Hepatocyte (in vitro differentiated cells): ENCODE data around the gene DYNC2LI1. TPM values are rescaled to one million over a fixed set of nuclear protein-coding genes. Genes with fewer than 3 reads are reported as not detected.

Experiments used
- DNase-seq: peaks from one replicate; pipeline ENCODE4 v3.0.0-alpha.2; 2016; ENCODE audit warnings: low spot score
- H2AFZ ChIP-seq: fragments of 200-600 bp; sonication (generic); 2 replicates; pipeline ENCODE4 v1.6.0; 2016; ENCODE audit warnings: antibody characterized with exemption, mild to moderate bottlenecking
- H3K27ac ChIP-seq: fragments of 200-600 bp; sonication (generic); 2 replicates; pipeline ENCODE4 v1.5.1; 2016; ENCODE audit warnings: mild to moderate bottlenecking
- H3K27me3 ChIP-seq: fragments of 200-600 bp; sonication (generic); 2 replicates; pipeline ENCODE4 v1.6.1; 2016
- H3K36me3 ChIP-seq: fragments of 200-600 bp; sonication (generic); replicated peaks from 2 replicates; pipeline ENCODE4 v1.5.1; 2016; ENCODE audit warnings: low read depth; ENCODE audit not compliant: insufficient read depth
- H3K4me1 ChIP-seq: fragments of 200-600 bp; sonication (generic); 2 replicates; pipeline ENCODE4 v1.5.1; 2016; ENCODE audit warnings: mild to moderate bottlenecking, moderate library complexity; ENCODE audit not compliant: insufficient read depth
- H3K4me2 ChIP-seq: fragments of 200-600 bp; sonication (generic); 2 replicates; pipeline ENCODE4 v1.6.0; 2016
- H3K4me3 ChIP-seq: fragments of 200-600 bp; sonication (generic); 2 replicates; pipeline ENCODE4 v1.5.1; 2016; ENCODE audit warnings: mild to moderate bottlenecking
- H3K79me2 ChIP-seq: fragments of 200-600 bp; sonication (generic); 2 replicates; pipeline ENCODE4 v1.6.0; 2017; ENCODE audit warnings: mild to moderate bottlenecking
- H3K9me2 ChIP-seq: fragments of 200-600 bp; sonication (generic); replicated peaks from 2 replicates; pipeline ENCODE4 v1.6.0; 2017; ENCODE audit warnings: mild to moderate bottlenecking; ENCODE audit not compliant: insufficient read depth
- H3K9me3 ChIP-seq: fragments of 200-600 bp; sonication (generic); 2 replicates; pipeline ENCODE4 v1.5.1; 2016; ENCODE audit warnings: low read depth, mild to moderate bottlenecking
- H4K20me1 ChIP-seq: fragments of 200-600 bp; sonication (generic); 2 replicates; pipeline ENCODE4 v1.6.0; 2016; ENCODE audit warnings: mild to moderate bottlenecking; ENCODE audit not compliant: insufficient read depth, poor library complexity, severe bottlenecking
- EZH2 ChIP-seq: fragments of 200-600 bp; sonication (generic); IDR thresholded peaks from 2 replicates; pipeline ENCODE4 v1.6.1; 2016; ENCODE audit warnings: antibody characterized with exemption, mild to moderate bottlenecking, borderline replicate concordance
- EZH2phosphoT487 ChIP-seq: fragments of 200-600 bp; sonication (generic); IDR thresholded peaks from one replicate; pipeline ENCODE4 v1.6.1; 2018; ENCODE audit warnings: antibody characterized with exemption, mild to moderate bottlenecking, low read depth, moderate library complexity; ENCODE audit not compliant: unreplicated experiment, severe bottlenecking
- WGBS: methylation state at CpG from one replicate; pipeline ENCODE4 v1.1.6; 2016; ENCODE audit warnings: low lambda C conversion rate; ENCODE audit errors: missing lambda C conversion rate; 5-methylcytosine and 5-hydroxymethylcytosine counted together
- polyA plus RNA-seq: library from polyadenylated mRNA; unstranded; fragments of >200 nt; fragmentation: Nextera tagmentation; extraction: Ambion mirVana; gene quantifications from 2 replicates; pipeline ENCODE4 v1.2.1, GENCODE V29; 2016
- total RNA-seq: library from RNA; depleted of rRNA; stranded (reverse); fragments of >200 nt; gene quantifications from 2 replicates; pipeline ENCODE4 v1.2.3, GENCODE V29; 2014
- TF ChIP-seq, protein P1 (sequence below): fragments of 200-600 bp; sonication (generic); IDR thresholded peaks from 2 replicates; pipeline ENCODE4 v1.5.1; 2016; ENCODE audit warnings: antibody characterized with exemption, mild to moderate bottlenecking; ENCODE audit not compliant: poor library complexity

The DYNC2LI1 gene
- total and polyA plus RNA-seq, 2 experiments from 2014 or later = 22.7 to 40.4 TPM

DNA sequence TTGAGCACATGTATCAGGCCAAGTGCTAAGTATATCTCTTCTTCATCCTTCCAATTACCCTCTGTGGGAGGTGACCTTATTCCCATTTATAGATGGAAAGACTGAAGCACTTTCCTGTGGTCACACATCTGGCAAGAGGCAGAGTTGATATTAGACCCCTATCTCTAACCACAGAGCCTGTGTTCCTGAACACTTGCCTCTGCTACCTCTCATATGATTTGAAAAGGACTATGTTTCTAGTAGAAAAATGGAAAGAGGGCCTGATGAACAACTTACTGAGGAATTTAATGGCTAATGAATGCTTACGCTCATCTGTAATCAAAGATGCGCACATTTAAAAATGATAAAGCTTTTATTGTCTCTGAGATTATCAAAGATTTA, 46.2 kb upstream of the DYNC2LI1 start:
- peaks cover 10% of the 10 kb centered on the region for H3K4me1 ChIP-seq
- no peak overlapping the region for H2AFZ ChIP-seq
- no peaks in the 10 kb centered on the region for H3K79me2 ChIP-seq
- no peaks in the 10 kb centered on the region for H4K20me1 ChIP-seq
- no peak overlapping the region for H3K27ac ChIP-seq
- H3K9me2 ChIP-seq = no peaks in the 10 kb centered on the region
- no peaks in the 10 kb centered on the region for H3K9me3 ChIP-seq
- H3K27me3 ChIP-seq = no peaks in the 10 kb centered on the region
- no peak for DNase-seq
- H3K4me2 ChIP-seq = no peak overlapping the region
- TF ChIP-seq EZH2phosphoT487 (no peak), EZH2 (no peak)
- TF ChIP-seq, protein P1, sequence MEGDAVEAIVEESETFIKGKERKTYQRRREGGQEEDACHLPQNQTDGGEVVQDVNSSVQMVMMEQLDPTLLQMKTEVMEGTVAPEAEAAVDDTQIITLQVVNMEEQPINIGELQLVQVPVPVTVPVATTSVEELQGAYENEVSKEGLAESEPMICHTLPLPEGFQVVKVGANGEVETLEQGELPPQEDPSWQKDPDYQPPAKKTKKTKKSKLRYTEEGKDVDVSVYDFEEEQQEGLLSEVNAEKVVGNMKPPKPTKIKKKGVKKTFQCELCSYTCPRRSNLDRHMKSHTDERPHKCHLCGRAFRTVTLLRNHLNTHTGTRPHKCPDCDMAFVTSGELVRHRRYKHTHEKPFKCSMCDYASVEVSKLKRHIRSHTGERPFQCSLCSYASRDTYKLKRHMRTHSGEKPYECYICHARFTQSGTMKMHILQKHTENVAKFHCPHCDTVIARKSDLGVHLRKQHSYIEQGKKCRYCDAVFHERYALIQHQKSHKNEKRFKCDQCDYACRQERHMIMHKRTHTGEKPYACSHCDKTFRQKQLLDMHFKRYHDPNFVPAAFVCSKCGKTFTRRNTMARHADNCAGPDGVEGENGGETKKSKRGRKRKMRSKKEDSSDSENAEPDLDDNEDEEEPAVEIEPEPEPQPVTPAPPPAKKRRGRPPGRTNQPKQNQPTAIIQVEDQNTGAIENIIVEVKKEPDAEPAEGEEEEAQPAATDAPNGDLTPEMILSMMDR = no peak
- H3K36me3 ChIP-seq = no peaks in the 10 kb centered on the region
- 96% methylated on average over 2 of the region's 2 CpGs for WGBS
- H3K4me3 ChIP-seq = no peak overlapping the region

DNA sequence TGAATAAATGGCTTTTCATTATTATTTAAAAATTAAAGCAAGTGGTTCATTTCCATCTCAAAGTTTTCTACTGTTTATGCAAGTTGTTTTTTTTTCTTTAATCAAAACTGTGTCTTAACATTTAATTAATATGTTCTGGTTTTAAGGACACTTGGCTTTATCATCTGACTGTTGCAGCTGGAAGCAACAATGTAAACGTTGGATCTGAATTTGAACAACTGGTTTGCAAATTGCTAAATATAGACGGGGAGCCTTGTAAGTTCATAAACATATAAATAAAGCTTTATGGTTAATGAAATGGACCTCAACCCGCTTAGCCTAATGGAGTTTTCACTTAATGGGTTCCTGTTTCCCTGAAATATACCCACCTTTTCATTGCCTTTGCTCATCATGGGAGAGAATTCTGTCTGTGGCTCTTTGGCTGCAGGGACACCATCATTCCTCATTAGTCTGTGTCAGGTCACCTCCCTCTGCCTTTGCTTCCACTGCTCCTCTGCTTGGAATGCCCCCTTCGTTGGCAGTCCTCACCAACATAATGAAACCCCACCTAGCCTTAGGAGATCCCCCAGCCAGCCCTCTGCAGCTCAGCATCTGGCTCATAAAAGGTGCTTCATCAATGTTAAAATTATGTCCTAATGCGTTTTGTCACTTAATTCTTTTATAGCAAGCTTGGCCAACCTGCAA, 44.2 kb upstream of the DYNC2LI1 start:
- 58% methylated on average over 5 of the region's 5 CpGs for WGBS
- H3K27ac ChIP-seq = no peak overlapping the region

DNA sequence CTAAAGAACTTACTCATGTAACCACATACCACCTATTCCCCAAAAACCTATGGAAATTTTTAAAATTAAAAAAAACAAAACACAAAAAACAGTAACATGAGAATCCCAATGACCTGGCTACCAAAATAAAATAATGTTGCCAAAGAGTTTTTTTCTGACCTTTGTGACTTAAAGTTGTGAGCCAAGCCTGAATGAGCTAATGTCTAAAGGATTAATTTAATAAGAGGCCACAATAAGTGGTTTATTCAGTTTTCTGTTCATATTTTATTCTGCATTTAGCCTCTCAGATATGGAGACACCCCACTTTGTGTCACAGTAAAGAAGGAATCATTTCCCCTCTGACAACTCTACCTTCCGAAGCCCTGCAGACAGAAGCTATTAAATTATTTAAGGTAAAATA, 42.6 kb upstream of the DYNC2LI1 start:
- no peaks in the 10 kb centered on the region for H3K9me2 ChIP-seq
- H3K4me3 ChIP-seq = no peak overlapping the region
- no peaks in the 10 kb centered on the region for H3K79me2 ChIP-seq
- no peak overlapping the region for H2AFZ ChIP-seq
- TF ChIP-seq, protein P1 = no peak
- TF ChIP-seq EZH2phosphoT487 (no peak), EZH2 (no peak)
- H3K27me3 ChIP-seq = no peaks in the 10 kb centered on the region
- no peaks in the 10 kb centered on the region for H3K4me1 ChIP-seq
- WGBS = 100% methylated on average over 1 of the region's 1 CpG
- H3K4me2 ChIP-seq = no peak overlapping the region
- H4K20me1 ChIP-seq = no peaks in the 10 kb centered on the region
- no peak for DNase-seq
- no peaks in the 10 kb centered on the region for H3K9me3 ChIP-seq
- H3K36me3 ChIP-seq = no peaks in the 10 kb centered on the region
- no peak overlapping the region for H3K27ac ChIP-seq

More for the DNA sequence above, 44.2 kb upstream of the DYNC2LI1 start:
- Histone ChIP-seq H3K9me2 (no peaks in the 10 kb centered on the region), H3K9me3 (no peaks in the 10 kb centered on the region), H2AFZ (no peak overlapping the region), H3K4me3 (no peak overlapping the region), H3K79me2 (no peaks in the 10 kb centered on the region), H4K20me1 (no peaks in the 10 kb centered on the region), H3K27me3 (no peaks in the 10 kb centered on the region), H3K4me1 (peaks cover 9% of the 10 kb centered on the region), H3K4me2 (no peak overlapping the region), H3K36me3 (no peaks in the 10 kb centered on the region)
- no peak for DNase-seq
- TF ChIP-seq EZH2phosphoT487 (no peak), EZH2 (no peak)
- TF ChIP-seq, protein P1 = no peak

DNA sequence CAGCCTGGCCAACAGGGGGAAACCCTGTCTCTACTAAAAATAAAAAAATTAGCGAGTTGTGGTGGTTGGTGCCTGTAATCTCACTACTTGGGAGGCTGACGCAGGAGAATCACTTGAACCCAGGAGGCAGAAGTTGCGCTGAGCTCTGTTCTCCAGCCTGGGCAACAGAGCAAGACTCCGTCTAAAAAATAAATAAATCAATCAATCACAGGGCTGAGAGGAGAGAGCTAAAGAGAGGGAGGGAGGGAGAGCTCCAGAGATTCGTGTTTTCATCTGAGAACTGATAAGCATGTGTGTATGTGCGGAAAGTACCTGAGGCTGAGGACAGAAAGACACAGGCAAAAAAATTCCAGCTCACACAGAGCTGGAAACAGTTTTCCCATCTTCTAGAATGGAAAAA, 37.2 kb upstream of the DYNC2LI1 start:
- no peaks in the 10 kb centered on the region for H4K20me1 ChIP-seq
- H3K27me3 ChIP-seq = no peaks in the 10 kb centered on the region
- no peak overlapping the region for H2AFZ ChIP-seq
- H3K9me2 ChIP-seq = no peaks in the 10 kb centered on the region
- WGBS = 82% methylated on average over 6 of the region's 6 CpGs
- H3K4me1 ChIP-seq = no peaks in the 10 kb centered on the region
- no peaks in the 10 kb centered on the region for H3K9me3 ChIP-seq
- H3K4me3 ChIP-seq = no peak overlapping the region
- DNase-seq = no peak
- H3K79me2 ChIP-seq = no peaks in the 10 kb centered on the region
- H3K27ac ChIP-seq = no peak overlapping the region
- no peak overlapping the region for H3K4me2 ChIP-seq
- TF ChIP-seq EZH2phosphoT487 = no peak
- TF ChIP-seq, protein P1 = no peak
- TF ChIP-seq EZH2 = no peak
- H3K36me3 ChIP-seq = no peaks in the 10 kb centered on the region
